Subcutaneous abdominal adipose tissue (tissue), 5 donors: Measurements from ENCODE around the gene DDX51.
"Not testable (repeated sequence)": the region's sequence is repeated elsewhere in the genome, so short reads cannot be mapped to it uniquely, and the experiment has no call there.

Experiments
- H3K27ac ChIP-seq: one replicate; pipeline ENCODE4 v1.7.0; 2013; ENCODE audit warnings: low read depth, mild to moderate bottlenecking, inconsistent platforms, low read length, moderate library complexity
- H3K27me3 ChIP-seq, 5 donors: one replicate each; pipeline ENCODE4 v1.7.0; 2013; ENCODE audit warnings: low read length in 5 of 5, inconsistent platforms in 1 of 5; ENCODE audit not compliant: control insufficient read depth in 5 of 5, insufficient read depth in 4 of 5
- H3K36me3 ChIP-seq, 5 donors: one replicate each; pipeline ENCODE4 v1.7.0; 2013; ENCODE audit warnings: low read length in 5 of 5; ENCODE audit not compliant: control insufficient read depth in 5 of 5, insufficient read depth in 5 of 5
- H3K4me1 ChIP-seq, 5 donors: one replicate each; pipeline ENCODE4 v1.7.0; 2013; ENCODE audit warnings: low read length in 5 of 5, mild to moderate bottlenecking in 3 of 5, moderate library complexity in 1 of 5; ENCODE audit not compliant: control insufficient read depth in 5 of 5, insufficient read depth in 5 of 5
- H3K4me3 ChIP-seq, 5 donors: one replicate each; pipeline ENCODE4 v1.7.0; 2013; ENCODE audit warnings: low read length in 5 of 5, low read depth in 1 of 5
- H3K9ac ChIP-seq, 5 donors: one replicate each; pipeline ENCODE4 v1.7.0; 2013; ENCODE audit warnings: low read length in 5 of 5, mild to moderate bottlenecking in 4 of 5, moderate library complexity in 3 of 5
- H3K9me3 ChIP-seq, 5 donors: one replicate each; pipeline ENCODE4 v1.7.0; 2013; ENCODE audit warnings: low read length in 5 of 5; ENCODE audit not compliant: control insufficient read depth in 5 of 5
- donor health status: healthy.
- donor health status: healthy.
- donor health status: healthy.
- donor health status: healthy.
- donor health status: healthy.

Gene DDX51

GRCh38 chr12:132140918-132141841 is 2.9 kb downstream of the DDX51 start:
- Histone ChIP-seq H3K4me3 (no peak overlapping the region), H3K27ac (no peak overlapping the region), H3K36me3 (peaks cover 0 to 44% (median 40%) of the 10 kb centered on the region in 5 donors), H3K9me3 (no peaks in the 10 kb centered on the region), H3K9ac (no peak overlapping the region), H3K4me1 (peaks cover 10 to 30% (median 25%) of the 10 kb centered on the region in 5 donors), H3K27me3 (no peaks in the 10 kb centered on the region)

- Histone ChIP-seq H3K9me3 (no peaks in the 10 kb centered on the region), H3K4me3 (no peak overlapping the region), H3K27ac (no peak overlapping the region), H3K9ac (no peak overlapping the region), H3K4me1 (peaks cover 10 to 28% (median 25%) of the 10 kb centered on the region in 5 donors), H3K36me3 (peaks cover 0 to 41% (median 40%) of the 10 kb centered on the region in 5 donors), H3K27me3 (no peaks in the 10 kb centered on the region)
Measured at GRCh38 chr12:132140501-132140900, 3.6 kb downstream of the DDX51 start.

GRCh38 chr12:132139912-132140311 is 4.2 kb downstream of the DDX51 start:
- peaks cover 9 to 22% (median 19%) of the 10 kb centered on the region in 5 donors for H3K4me1 ChIP-seq
- H3K4me3 ChIP-seq: no peak overlapping the region
- H3K9ac ChIP-seq: no peak overlapping the region
- H3K36me3 ChIP-seq: peaks cover 0 to 41% (median 39%) of the 10 kb centered on the region in 5 donors
- no peaks in the 10 kb centered on the region for H3K9me3 ChIP-seq
- H3K27ac ChIP-seq: no peak overlapping the region
- H3K27me3 ChIP-seq: no peaks in the 10 kb centered on the region

- Histone ChIP-seq H3K9ac (no peak overlapping the region), H3K27ac (no peak overlapping the region), H3K9me3 (no peaks in the 10 kb centered on the region), H3K36me3 (peaks cover 0 to 41% (median 39%) of the 10 kb centered on the region in 5 donors), H3K27me3 (no peaks in the 10 kb centered on the region), H3K4me3 (no peak overlapping the region), H3K4me1 (peaks cover 8 to 17% (median 13%) of the 10 kb centered on the region in 5 donors)
Measured at GRCh38 chr12:132138941-132139871, 4.9 kb downstream of the DDX51 start.

- Histone ChIP-seq H3K4me1 (peaks cover 2 to 6% (median 3%) of the 10 kb centered on the region in 5 donors), H3K36me3 (peaks cover 0 to 41% (median 39%) of the 10 kb centered on the region in 5 donors), H3K9me3 (no peaks in the 10 kb centered on the region), H3K27ac (no peak overlapping the region), H3K9ac (no peak overlapping the region), H3K4me3 (no peak overlapping the region), H3K27me3 (no peaks in the 10 kb centered on the region)
Measured at GRCh38 chr12:132137483-132138125, 6.5 kb downstream of the DDX51 start.

- not testable (repeated sequence) for H3K9me3 ChIP-seq, H3K9ac ChIP-seq, H3K27me3 ChIP-seq, H3K4me1 ChIP-seq, H3K27ac ChIP-seq, H3K4me3 ChIP-seq
- peaks cover 0 to 29% (median 26%) of the 10 kb centered on the region in 5 donors for H3K36me3 ChIP-seq
Measured at GRCh38 chr12:132136226-132136625, 7.9 kb downstream of the DDX51 start.

GRCh38 chr12:132134653-132135183 is 9.4 kb downstream of the DDX51 start:
- H3K9me3 ChIP-seq, H3K27me3 ChIP-seq, H3K4me1 ChIP-seq, H3K27ac ChIP-seq, H3K9ac ChIP-seq, H3K4me3 ChIP-seq: not testable (repeated sequence)
- H3K36me3 ChIP-seq: peaks cover 0 to 16% (median 13%) of the 10 kb centered on the region in 5 donors

GRCh38 chr12:132133952-132134652 is 10.0 kb downstream of the DDX51 start:
- Histone ChIP-seq H3K9me3 (no peaks in the 10 kb centered on the region), H3K4me3 (no peak overlapping the region), H3K36me3 (peaks cover 0 to 14% (median 7%) of the 10 kb centered on the region in 5 donors), H3K27me3 (no peaks in the 10 kb centered on the region), H3K9ac (no peak overlapping the region), H3K4me1 (no peaks in the 10 kb centered on the region), H3K27ac (no peak overlapping the region)
